ENCODE data around the gene MYOM1.

MYOM1 gene

GRCh38 chr18:3219631-3220335 is at the start of gene MYOM1:
TSS of gene MYOM1 (minus strand) at chr18:3219968. CDS start at chr18:3215223, 4,745 bp downstream.
- DNase-seq (ENCODE audit: low read depth), result no peak

DNA sequence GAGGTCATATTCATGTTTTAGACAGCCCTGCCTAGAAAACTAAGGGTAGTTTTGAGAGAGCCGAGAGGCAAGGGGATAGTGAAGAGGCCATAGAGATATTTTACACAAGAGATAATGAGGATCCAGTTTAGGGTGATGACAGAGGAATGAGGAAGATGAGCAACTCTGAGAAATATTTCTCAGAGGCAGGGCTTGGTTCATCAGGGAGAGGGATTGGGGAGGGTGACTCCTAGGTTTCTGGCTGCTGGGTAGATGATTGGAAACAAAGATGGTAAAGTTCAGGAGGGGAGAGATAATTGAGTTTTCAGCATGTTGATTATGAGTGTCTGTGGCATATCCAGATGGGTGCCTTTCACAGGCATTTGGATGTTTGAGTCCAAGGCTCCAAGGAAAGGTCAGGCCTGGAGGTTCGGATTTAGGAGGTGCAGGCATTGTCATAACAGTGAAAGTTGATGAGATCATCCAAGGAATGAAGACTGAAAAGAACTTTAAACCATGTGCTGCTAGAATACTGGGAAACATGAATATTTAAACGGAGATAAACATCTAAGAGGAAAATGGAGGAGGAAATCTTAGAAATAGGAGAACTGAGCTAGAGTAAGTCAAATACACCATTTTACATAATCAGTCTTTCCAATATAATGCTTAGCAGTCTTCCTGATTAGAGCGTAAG is 49.6 kb upstream of the MYOM1 start:
- DNase-seq (ENCODE audit: low read depth), result no peak

DNA sequence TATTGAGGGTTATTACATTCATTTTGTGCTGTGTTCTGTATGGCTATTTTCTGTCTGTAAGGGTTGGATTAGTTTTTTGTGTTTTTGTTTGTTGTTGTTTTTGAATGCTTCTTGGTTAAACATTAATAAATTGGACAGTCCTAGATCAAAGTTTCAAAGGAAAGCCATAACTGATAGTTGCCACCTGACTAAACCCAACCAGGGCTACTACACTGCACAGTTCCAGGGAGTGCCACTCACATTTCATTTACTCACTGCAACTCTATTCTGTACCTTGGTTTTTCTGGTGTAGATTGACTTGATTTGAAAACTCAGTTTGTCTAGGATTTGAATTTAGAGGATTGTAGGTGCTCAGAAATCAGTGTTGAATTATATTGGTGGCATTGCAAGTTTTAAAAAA is 48.5 kb upstream of the MYOM1 start:
- no peak for DNase-seq (ENCODE audit: low read depth)

GRCh38 chr18:3266062-3266608 is 46.4 kb upstream of the MYOM1 start:
- DNase-seq (ENCODE audit: low read depth), result no peak

DNA sequence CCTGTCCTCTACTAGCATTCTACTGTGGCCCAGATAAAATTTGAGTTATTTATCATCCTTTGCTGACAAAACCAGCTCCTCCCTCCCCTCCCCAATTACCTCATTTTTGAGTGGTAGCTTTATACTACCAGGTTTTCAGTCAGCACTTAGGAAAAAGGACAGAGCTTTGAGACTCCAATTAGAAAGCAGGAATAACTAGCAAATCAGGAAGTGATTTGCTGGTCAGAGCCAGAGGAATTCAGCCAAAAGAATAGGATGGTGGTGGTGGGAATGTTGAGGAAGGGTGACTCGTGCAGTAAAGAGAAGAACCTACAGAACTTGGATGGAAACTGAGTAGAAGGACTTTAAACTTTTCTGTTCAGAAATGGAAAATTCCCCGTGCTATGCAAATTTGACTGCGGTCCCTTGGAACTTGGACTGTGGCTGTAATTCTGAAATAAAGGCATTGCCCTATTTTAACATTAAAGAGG is 45.8 kb upstream of the MYOM1 start:
- DNase-seq (ENCODE audit: low read depth), result no peak

- no peak for DNase-seq (ENCODE audit: low read depth)
Measured at GRCh38 chr18:3264362-3264761, 44.6 kb upstream of the MYOM1 start.

GRCh38 chr18:3263132-3263700 is 43.4 kb upstream of the MYOM1 start:
- no peak for DNase-seq (ENCODE audit: low read depth)

GRCh38 chr18:3262234-3263131 is 42.7 kb upstream of the MYOM1 start:
- no peak for DNase-seq (ENCODE audit: low read depth)

DNA sequence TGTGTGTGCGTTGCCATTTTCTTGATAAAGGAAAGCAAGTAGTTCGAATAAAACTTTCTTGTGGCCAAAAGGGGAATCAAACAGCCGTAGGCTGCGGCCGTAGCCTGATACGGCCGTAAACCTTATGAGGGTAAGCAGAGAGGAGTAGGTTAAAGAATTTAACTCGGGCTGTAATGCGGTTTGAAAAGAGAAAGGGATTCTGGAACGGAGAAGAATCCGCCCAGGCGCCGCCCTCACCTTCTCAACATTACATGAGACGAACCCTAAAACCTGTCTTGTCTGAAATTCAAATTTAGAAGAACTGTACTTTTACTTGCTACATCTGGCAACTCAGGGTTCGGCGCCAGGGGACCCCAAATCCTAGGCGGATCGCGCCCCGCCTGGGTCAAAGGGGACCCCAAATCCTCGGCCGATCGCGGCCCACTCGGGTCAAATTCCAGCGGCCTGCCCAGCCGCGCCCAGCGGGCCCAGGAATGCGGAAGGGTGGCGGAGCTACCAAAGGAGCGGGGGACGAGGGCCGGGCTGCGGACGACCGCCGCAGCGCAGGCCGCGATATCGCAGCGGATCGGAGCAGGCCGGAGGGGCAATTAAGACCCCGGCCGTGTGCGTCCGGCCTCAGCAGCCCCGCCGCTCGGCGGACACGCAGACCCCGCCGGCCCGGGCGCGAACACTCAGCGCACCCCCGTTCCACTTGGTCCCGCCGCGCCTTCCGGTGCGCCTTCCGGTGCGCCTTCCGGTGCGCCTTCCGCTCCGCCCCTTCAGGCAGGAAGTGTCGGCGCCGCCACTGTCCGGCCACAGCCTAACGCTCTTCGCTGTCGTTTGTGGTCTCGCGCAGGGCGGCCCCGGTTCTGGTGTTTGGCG is 41.8 kb upstream of the MYOM1 start, which contains the start of gene MYL12B:
Gene MYL12B (plus strand): TSS at position 761 of the 861 bp plus-strand sequence. CDS start 10,766 bp downstream, outside the sequence.
- no peak for DNase-seq (ENCODE audit: low read depth)

DNA sequence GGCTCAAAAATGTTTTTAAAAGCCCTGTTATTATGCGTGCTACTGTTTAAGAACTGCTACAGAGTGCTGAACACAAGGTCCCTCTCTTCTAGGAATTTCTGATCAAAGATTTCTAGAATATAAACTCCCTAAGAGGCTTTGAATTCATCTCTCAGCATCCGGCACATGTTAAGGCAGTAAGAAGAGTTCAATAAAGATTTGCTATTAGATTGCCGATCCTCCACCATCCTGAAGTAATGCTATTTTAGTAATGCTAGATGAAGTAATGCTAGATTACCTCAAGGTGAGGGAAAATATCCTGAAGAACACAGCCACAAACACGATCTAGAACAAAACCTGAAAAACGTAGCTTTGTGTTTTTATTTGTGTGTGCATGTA is 41.2 kb upstream of the MYOM1 start:
- no peak for DNase-seq (ENCODE audit: low read depth)

- DNase-seq (ENCODE audit: low read depth), result no peak
Measured at GRCh38 chr18:3257627-3258120, 37.9 kb upstream of the MYOM1 start.

DNA sequence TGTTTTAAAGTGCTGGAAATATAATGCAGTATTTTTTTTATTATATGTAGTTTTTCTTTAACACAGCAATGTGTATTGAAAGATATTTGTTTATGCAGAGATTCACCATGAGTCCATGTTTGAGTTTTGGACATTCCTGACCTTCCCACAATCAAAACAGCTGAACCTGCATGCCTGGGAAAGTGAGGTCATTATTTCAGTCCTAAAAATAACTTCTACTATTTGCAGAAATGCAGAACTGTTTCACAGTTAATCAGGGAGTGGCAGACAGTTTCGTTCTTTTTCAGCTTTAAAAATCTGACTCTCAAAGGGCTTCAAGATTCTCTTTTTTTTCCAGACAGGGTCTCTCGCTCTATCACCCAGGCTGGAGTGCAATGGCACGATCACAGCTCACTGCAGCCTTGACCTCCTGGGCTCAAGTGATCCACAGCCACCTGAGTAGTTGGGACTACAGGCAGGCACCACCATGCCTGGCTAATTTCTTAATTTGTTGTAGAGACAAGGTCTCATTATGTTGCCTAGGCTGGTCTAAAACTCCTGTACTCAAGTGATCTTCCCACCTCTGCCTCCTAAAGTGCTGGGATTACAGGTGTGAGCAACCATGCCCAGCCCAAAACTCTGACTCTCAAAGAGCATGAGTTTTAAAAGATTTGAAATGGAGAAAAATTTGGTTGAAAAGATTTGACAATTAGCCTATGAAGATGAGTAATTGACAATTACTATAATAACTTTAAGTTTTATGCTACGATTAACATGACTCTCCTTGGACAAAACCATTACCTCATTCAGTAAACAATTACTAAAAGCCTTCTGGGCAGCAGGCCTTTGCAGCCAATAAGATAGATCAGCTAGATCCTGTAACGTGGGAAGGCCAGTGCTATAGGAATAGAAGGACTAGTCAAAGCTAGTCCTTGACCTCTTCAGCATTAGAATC is 37.2 kb upstream of the MYOM1 start:
- no peak for DNase-seq (ENCODE audit: low read depth)

DNA sequence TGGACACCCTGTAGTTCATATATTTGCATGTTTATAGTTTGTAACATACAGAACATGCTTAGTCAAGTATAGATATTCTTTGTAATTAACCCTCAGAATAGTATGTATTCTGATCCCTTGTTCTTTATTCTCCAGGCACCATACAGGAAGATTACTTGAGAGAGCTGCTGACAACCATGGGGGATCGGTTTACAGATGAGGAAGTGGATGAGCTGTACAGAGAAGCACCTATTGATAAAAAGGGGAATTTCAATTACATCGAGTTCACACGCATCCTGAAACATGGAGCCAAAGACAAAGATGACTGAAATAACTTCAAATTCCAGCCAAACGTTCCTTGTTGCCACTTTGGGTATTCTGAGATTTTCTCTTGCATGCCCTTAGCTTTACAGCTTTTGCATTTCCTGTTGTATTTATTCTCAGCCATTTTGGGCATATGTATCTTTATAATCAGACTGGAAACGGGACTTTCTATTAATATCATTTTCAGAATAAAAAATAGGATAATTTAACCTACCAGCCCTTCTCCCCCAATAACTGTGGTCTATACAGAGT is 35.9 kb upstream of the MYOM1 start:
- DNase-seq (ENCODE audit: low read depth), result no peak

DNA sequence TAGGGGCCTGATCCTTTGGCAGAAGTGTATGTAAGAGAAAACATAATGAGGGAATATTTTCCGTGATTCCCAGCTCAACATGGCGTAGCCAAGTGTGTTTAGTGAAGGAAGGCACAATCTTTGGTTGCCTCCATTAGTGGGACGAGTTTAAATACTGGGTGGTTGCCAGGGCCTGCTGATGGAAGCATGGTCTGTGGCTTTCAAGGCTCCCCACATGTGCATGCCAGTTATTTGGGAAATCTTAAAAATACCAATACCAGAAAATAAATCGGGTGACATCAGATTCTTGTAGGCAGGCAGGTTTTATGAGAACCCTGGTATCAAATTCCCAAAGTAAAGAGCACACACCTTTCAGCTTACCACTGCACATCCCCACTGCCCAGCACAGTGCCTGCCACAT is 35.0 kb upstream of the MYOM1 start:
- no peak for DNase-seq (ENCODE audit: low read depth)

DNA sequence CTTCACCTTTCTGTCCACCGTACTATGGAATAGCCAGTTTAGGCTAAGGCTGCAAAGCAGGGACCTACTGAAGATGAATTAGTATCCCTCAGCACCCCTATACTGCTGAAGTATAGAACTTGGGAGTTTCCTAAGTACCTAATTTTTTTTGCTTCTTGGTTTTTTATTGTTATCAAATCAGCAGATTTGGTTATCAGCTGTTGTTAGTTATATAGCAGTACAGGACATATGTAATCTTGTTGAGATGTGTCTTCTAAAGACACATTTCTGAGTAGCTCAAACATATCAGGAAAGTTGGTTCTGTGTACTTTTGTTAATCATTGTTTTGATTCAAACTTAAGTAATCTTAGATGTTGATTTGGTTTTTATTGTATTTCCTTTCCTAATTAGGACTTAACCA is 33.1 kb upstream of the MYOM1 start:
- DNase-seq (ENCODE audit: low read depth), result no peak

DNA sequence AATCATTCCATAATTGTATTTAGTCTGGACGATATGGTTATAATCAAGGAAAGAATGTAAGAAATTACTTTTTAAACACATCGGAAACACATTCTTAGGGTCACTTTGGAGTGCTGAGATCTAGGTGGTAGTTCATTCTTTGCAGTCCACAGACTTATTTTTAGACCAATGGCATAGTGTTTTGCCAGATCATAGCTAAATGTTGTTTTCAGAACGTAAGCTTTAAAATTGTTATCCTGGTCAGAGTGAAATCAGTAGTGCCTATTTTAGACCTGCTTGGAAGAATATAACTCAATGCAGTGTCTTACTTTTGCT is 32.2 kb upstream of the MYOM1 start:
- no peak for DNase-seq (ENCODE audit: low read depth)

DNA sequence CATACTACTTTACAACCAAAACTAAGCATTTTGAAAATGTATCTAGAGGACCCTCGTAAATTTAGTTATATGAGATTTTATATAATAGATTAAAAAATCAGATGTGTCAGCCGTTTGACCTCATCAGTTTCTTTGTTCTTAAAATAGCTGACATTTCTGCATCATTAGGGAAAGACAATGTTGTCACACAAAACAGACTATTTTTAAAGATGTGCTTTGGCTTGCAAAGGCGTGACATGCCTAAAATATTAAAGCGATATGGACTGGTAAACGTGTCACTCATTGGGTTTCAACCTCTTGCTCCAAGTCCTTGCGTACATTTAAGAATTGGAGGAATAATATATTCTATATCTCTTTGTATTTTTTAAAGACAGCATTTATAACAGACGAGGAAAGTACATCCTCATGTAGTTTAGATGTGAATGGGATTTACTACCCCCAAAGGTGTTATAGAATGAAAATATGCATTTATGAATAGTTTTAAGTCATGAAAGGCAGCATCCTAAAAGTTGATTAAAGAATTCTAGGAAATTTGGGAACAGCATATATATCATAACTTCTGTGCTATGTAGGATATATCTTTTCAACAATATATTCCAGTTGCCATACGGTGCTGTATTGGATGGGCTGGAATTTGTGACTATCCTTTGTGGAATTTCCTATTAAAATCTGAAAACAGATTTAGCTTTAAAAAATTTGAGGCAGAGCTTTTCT is 31.6 kb upstream of the MYOM1 start:
- no peak for DNase-seq (ENCODE audit: low read depth)

GRCh38 chr18:3250237-3251107 is 30.7 kb upstream of the MYOM1 start:
- no peak for DNase-seq (ENCODE audit: low read depth)

Data from HS-5 (cell line).